Neural crest cell (in vitro differentiated cells): ENCODE results near the gene TMPRSS13. TPM values are rescaled to one million over a fixed set of nuclear protein-coding genes. Genes with fewer than 3 reads are reported as not detected.
A peak's percentile ranks its signal among the peaks of the same experiment; 100 is the strongest.
"Not testable (repeated sequence)": the region's sequence is repeated elsewhere in the genome, so short reads cannot be mapped to it uniquely, and the experiment has no call there.

Source experiments
- DNase-seq: peaks from one replicate; pipeline ENCODE4 v3.0.0; 2021; ENCODE audit warnings: low read depth, mixed read lengths, low spot score
- H3K27ac Mint-ChIP-seq: one replicate; pipeline ENCODE4 v1.8.0; 2021; ENCODE audit warnings: mild to moderate bottlenecking, mixed read lengths; ENCODE audit not compliant: unreplicated experiment
- H3K27me3 Mint-ChIP-seq: 2 replicates; pipeline ENCODE4 v1.8.0; 2021; ENCODE audit warnings: low read depth, mild to moderate bottlenecking, mixed read lengths
- H3K36me3 Mint-ChIP-seq: 2 replicates; pipeline ENCODE4 v1.8.0; 2021; ENCODE audit warnings: low read depth, mild to moderate bottlenecking, mixed read lengths
- H3K4me1 Mint-ChIP-seq: 2 replicates; pipeline ENCODE4 v1.8.0; 2021; ENCODE audit warnings: mixed read lengths
- H3K4me3 Mint-ChIP-seq: one replicate; pipeline ENCODE4 v1.8.0; 2021; ENCODE audit warnings: mild to moderate bottlenecking, mixed read lengths
- H3K9me3 Mint-ChIP-seq: 2 replicates; pipeline ENCODE4 v1.8.0; 2021; ENCODE audit warnings: mixed read lengths
- total RNA-seq: library from RNA; stranded (reverse); gene quantifications from 2 replicates; pipeline ENCODE4 v1.2.1, GENCODE V29; 2021
- TF ChIP-seq, protein P1 (sequence below): fragments of 200-600 bp; sonication (generic); conservative IDR thresholded peaks from 2 replicates; pipeline ENCODE4 v1.5.0; 2021; ENCODE audit warnings: antibody characterized with exemption, mild to moderate bottlenecking

The TMPRSS13 gene
- total RNA-seq, 1 donor from 2014 or later = not detected

DNA sequence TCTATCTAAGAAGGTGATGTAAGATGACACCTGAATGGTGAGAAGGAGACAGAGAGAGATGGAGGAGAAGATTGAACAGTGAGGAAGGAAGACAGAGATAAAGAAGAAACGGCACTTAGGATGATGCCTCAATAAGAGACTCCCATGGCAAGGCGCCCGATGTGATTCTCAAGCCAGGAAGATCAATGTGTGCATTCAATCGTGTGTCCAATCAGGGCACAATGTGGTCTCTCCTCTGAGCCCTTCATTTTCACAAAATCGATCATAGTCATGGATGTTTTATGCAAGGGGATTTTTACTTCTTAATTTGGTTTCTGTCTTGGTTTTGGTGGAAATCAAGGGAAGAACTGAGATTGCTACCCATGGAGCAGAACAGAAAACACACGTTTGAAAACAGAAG lies 19.9 kb upstream of the TMPRSS13 start:
- H3K9me3 Mint-ChIP-seq = no peaks in the 10 kb centered on the region
- H3K4me1 Mint-ChIP-seq = peaks cover 11% of the 10 kb centered on the region
- no peaks in the 10 kb centered on the region for H3K27me3 Mint-ChIP-seq
- H3K27ac Mint-ChIP-seq = peak overlapping the region; percentile 72
- H3K4me3 Mint-ChIP-seq = no peak overlapping the region
- no peaks in the 10 kb centered on the region for H3K36me3 Mint-ChIP-seq
- TF ChIP-seq, protein P1, sequence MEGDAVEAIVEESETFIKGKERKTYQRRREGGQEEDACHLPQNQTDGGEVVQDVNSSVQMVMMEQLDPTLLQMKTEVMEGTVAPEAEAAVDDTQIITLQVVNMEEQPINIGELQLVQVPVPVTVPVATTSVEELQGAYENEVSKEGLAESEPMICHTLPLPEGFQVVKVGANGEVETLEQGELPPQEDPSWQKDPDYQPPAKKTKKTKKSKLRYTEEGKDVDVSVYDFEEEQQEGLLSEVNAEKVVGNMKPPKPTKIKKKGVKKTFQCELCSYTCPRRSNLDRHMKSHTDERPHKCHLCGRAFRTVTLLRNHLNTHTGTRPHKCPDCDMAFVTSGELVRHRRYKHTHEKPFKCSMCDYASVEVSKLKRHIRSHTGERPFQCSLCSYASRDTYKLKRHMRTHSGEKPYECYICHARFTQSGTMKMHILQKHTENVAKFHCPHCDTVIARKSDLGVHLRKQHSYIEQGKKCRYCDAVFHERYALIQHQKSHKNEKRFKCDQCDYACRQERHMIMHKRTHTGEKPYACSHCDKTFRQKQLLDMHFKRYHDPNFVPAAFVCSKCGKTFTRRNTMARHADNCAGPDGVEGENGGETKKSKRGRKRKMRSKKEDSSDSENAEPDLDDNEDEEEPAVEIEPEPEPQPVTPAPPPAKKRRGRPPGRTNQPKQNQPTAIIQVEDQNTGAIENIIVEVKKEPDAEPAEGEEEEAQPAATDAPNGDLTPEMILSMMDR = no peak
- no peak for DNase-seq

DNA sequence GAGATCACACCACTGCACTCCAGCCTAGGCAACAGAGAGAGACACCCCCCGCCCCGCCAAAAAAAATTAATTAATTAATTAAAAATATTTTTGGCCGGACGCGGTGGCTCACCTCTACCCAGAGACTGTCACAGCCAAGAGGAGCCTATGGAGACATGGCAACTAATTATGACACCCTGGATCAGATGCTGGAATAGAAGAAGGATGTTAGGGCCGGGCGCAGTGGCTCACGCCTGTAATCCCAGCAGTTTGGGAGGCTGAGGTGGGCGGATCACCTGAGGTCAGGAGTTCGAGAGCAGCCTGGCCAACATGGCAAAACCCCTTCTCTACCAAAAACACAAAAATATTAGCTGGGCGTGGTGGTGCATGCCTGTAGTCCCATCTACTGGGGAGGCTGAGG lies 19.3 kb upstream of the TMPRSS13 start:
- H3K36me3 Mint-ChIP-seq, H3K27me3 Mint-ChIP-seq, H3K9me3 Mint-ChIP-seq, H3K4me3 Mint-ChIP-seq, DNase-seq, H3K27ac Mint-ChIP-seq: not testable (repeated sequence)
- peaks cover 11% of the 10 kb centered on the region for H3K4me1 Mint-ChIP-seq

DNA sequence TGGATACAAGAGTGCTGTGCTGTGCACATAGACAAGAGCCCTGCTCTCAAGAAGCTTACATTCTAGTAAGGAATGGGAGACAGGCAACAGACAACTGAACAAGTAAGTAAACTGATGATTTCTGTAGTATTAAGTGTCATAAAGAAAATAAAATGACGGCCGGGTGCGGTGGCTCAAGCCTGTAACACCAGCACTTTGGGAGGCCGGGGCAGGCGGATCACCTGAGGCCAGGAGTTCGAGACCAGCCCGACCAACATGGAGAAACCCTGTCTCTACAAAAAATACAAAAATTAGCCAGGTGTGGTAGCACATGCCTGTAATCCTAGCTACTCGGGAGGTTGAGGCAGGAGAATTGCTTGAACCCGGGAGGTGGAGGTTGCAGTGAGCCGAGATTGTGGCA lies 18.5 kb upstream of the TMPRSS13 start:
- peaks cover 11% of the 10 kb centered on the region for H3K4me1 Mint-ChIP-seq
- H3K9me3 Mint-ChIP-seq, H3K36me3 Mint-ChIP-seq, H3K4me3 Mint-ChIP-seq, DNase-seq, H3K27me3 Mint-ChIP-seq, H3K27ac Mint-ChIP-seq: not testable (repeated sequence)

DNA sequence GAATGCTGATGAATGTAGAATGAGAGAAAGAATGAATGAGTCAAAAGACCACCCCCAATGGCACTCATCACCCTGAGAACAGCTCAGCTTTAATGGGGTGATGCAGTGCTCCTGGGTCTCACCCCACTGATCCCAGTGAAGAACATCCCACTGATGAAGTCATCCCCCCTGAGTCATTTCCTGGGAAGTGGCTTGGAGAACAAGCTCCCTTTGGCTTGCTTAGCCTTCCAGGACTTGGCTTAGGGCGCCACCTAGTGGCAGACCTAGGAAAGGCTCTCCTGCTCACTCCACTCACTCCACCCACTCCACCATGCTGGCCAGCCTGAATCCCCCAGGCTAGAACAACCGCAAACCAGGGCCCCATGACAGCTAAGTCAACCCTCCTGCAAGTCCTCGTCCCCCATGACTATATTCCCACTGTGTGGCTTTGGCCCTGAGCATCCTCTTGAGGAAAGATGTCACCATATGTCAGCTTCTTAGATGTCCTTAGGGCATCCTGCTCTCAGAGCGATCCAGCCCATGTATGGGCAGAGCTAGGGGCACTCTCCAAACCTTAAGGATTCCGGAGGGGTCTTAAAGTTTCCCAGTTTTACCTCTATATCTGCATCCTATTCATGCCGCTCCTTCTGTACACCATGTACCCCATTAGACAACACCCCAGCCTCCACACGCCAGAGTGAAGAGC lies 17.8 kb upstream of the TMPRSS13 start:
- peak; percentile 98 for DNase-seq
- H3K4me1 Mint-ChIP-seq = peaks cover 16% of the 10 kb centered on the region
- no peak overlapping the region for H3K4me3 Mint-ChIP-seq
- peak overlapping the region; percentile 86 for H3K27ac Mint-ChIP-seq
- H3K36me3 Mint-ChIP-seq = no peaks in the 10 kb centered on the region
- TF ChIP-seq, protein P1 = peak; percentile 98
- peaks cover 10% of the 10 kb centered on the region for H3K9me3 Mint-ChIP-seq
- no peaks in the 10 kb centered on the region for H3K27me3 Mint-ChIP-seq

DNA sequence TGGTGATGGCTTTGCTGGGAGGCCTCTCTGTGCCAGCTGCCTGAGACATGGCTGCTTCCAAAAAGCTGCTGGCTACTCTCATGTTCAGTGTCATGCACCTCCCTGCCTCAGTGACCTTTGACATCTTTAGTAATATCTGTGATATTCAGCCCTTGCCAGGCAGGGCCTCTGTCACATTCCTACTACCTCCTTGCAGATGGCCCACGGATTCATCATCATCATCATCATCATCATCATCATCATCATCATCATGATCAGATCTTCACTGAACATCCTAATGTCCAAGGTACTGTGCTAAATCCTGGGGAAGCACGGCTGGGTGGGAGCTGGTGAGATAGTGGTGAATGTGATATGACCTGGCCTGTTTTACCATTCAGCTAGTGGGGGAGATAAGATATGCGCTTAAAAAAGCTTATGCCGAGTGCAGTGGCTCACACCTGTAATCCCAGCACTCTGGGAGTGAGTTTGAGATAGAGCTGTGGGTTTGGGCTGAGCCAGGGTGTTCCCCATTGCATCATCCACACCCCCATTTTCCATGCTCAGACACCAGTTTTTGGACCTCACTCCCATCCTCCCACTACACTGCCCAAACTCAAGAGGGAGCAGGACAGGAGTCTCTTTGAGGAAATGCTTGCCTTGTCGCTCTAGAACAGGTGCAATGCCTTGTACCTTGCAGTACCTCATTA lies 17.1 kb upstream of the TMPRSS13 start:
- H3K4me1 Mint-ChIP-seq = peaks cover 18% of the 10 kb centered on the region
- peak overlapping the region; percentile 86 for H3K27ac Mint-ChIP-seq
- TF ChIP-seq, protein P1 = no peak
- no peaks in the 10 kb centered on the region for H3K27me3 Mint-ChIP-seq
- H3K36me3 Mint-ChIP-seq = no peaks in the 10 kb centered on the region
- no peak for DNase-seq
- H3K9me3 Mint-ChIP-seq = peaks cover 11% of the 10 kb centered on the region
- H3K4me3 Mint-ChIP-seq = no peak overlapping the region

DNA sequence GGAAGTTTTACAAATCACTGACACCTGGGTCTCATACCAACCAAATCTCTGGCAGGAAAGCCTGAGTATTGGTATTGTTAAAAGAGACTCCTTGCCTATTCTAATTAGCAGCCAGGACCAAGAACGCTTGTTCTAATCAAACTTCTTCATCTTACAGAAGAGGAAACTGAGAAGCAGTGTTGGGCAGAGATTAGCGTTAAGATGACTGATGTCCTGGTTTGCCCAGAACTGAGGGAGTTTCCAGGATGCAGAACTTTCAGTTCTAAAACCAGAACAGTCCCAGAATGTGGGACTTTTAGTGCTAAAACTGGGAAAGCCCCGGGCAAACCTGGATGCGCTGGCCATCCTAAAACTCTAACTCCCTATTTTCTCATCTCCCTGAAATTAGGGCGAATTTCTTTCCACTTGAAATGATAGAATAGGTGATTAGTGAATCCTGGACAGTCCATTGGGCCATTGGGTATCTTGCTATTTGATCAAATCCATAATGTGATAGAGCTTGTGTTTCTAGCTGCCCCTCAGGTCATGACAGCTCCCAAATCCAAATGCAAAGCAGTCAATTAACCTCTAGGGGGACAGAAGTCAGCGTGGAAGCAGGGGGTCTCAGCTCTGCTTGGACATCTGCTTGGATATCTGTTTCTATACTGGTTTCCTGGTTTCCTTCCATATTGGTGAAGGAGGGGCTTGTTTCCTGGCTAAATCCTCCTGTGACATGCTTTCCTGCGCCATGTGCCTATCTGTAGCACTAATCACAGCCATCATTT lies 16.0 kb upstream of the TMPRSS13 start:
- Mint-ChIP-seq H3K4me1 (peaks cover 18% of the 10 kb centered on the region), H3K9me3 (peaks cover 11% of the 10 kb centered on the region), H3K27me3 (no peaks in the 10 kb centered on the region), H3K4me3 (no peak overlapping the region), H3K36me3 (no peaks in the 10 kb centered on the region), H3K27ac (no peak overlapping the region)
- TF ChIP-seq, protein P1 = peak; percentile 46
- no peak for DNase-seq
